ENCODE results near the gene COG1. TPM values are rescaled to one million over a fixed set of nuclear protein-coding genes. Genes with fewer than 3 reads are reported as not detected.
"Not testable (repeated sequence)": the region's sequence is repeated elsewhere in the genome, so short reads cannot be mapped to it uniquely, and the experiment has no call there.

The COG1 gene
- total and polyA plus RNA-seq, 9 of the 15 experiments (the other 6 are each of a cell fraction or from before 2014, with no cell fraction given) = 9.5 to 26.8 (median 12.9) TPM

GRCh38 chr17:73192894-73193701 lies at the start of gene COG1 (continued):
- no peak for TF ChIP-seq ZFPM2 (CRISPR knock-in tag; IDR thresholded peaks at IDR 0.05)
- TF ChIP-seq TFAP4 (CRISPR knock-in tag; IDR thresholded peaks at IDR 0.05; ENCODE audit: borderline replicate concordance) = peak; percentile 70; the same call in 1 of the 2 replicates
- no peak for TF ChIP-seq LEF1 (IDR thresholded peaks at IDR 0.05)
- peak; percentile 94 for TF ChIP-seq EGR1 (conservative IDR thresholded peaks at IDR 0.05)
- TF ChIP-seq E2F1 (CRISPR knock-in tag; IDR thresholded peaks at IDR 0.05) = no peak
- TF ChIP-seq KHSRP (IDR thresholded peaks at IDR 0.05) = no peak
- TF ChIP-seq SRF (CRISPR knock-in tag; IDR thresholded peaks at IDR 0.05) = no peak
- no peak; the same call in none of the 2 replicates for TF ChIP-seq SP1 (CRISPR knock-in tag; IDR thresholded peaks at IDR 0.05)

GRCh38 chr17:73144209-73144608 lies 48.6 kb upstream of the COG1 start:
- H3K9me1 ChIP-seq (ENCODE audit: control insufficient read depth, insufficient read depth, low read length); CTCF ChIA-PET (ENCODE audit: low intra/inter-chr PET ratio); H3K4me2 ChIP-seq (ENCODE audit: insufficient read depth, low read length); H2AFZ ChIP-seq (ENCODE audit: low read depth, low read length); BruUV-seq (replicated peaks); H3K4me1 ChIP-seq (replicated peaks in 1 of 2; ENCODE audit: control insufficient read depth in 2 of 2, insufficient read depth in 2 of 2, low read length in 2 of 2); FAIRE-seq; H4K20me1 ChIP-seq (replicated peaks; ENCODE audit: control insufficient read depth, insufficient read depth, low read length); DNase-seq (ENCODE audit: extremely low read depth in 1 of 4, low spot score in 3 of 4); H3K4me3 ChIP-seq; H3K9me3 ChIP-seq (replicated peaks; ENCODE audit: control insufficient read depth, insufficient read depth, low read depth, low read length); H3K36me3 ChIP-seq (ENCODE audit: control insufficient read depth, insufficient read depth, low read length); ATAC-seq; H3K27ac ChIP-seq (ENCODE audit: extremely low read depth, low read depth, low read length); H3K9ac ChIP-seq (ENCODE audit: insufficient read depth in 1 of 2, low read depth in 2 of 2, low read length in 2 of 2); POLR2A ChIA-PET; intact Hi-C loops (cut with micrococcal nuclease); H3K79me2 ChIP-seq (ENCODE audit: control insufficient read depth, insufficient read depth, low read length); in situ Hi-C loops (cut with MboI): not testable (repeated sequence)
- H3K27me3 ChIP-seq (ENCODE audit: control insufficient read depth in 2 of 2, insufficient read depth in 2 of 2, low read length in 2 of 2) = peaks cover 12 to 32% of the 10 kb centered on the region in 2 experiments
- TF ChIP-seq ZNF431 (CRISPR knock-in tag; IDR thresholded peaks at IDR 0.05) = peak; percentile 92
- WGBS (ENCODE audit: insufficient coverage, low coverage, missing lambda C conversion rate) = 2% methylated on average over 3 of the region's 3 CpGs

Data from K562 (cell line).